ENCODE measurements around the gene SMIM21. TPM values are rescaled to one million over a fixed set of nuclear protein-coding genes. Genes with fewer than 3 reads are reported as not detected.

The SMIM21 gene
- not detected in 5 replicates for total RNA-seq (2022; extraction: Qiagen RNA extraction)

GRCh38 chr18:75427603-75428002 lies at the start of gene SMIM21:
Gene SMIM21 (minus strand): TSS chr18:75427703. CDS start chr18:75427563, 140 bp downstream.

Other genes with a start within 250 kb of the SMIM21 start
- gene PTGR3, start 218.6 kb downstream of the SMIM21 start, total RNA-seq (2022; extraction: Qiagen RNA extraction), result 15.1 to 18.2 TPM (median 17.0 TPM) in 5 replicates
- 4.9 to 6.7 TPM (median 6.5 TPM) in 5 replicates for gene TSHZ1, start 216.9 kb downstream of the SMIM21 start, total RNA-seq (2022; extraction: Qiagen RNA extraction)